Caco-2 (cell line): ENCODE data around the gene SYT7. TPM values are rescaled to one million over a fixed set of nuclear protein-coding genes. Genes with fewer than 3 reads are reported as not detected.

Source experiments
- BruUV-seq: library from RNA; stranded (reverse); fragments of 400-500 nt; replicated peaks from 2 replicates; lab custom pipeline; 2021; lab: Mats Ljungman, UMichigan
- CTCF ChIA-PET: fragments of 300-600 bp; sonication (Branson Sonifier 250); formaldehyde crosslinking; loops from one replicate; lab custom pipeline; 2022; ENCODE audit warnings: antibody characterized with exemption; lab: Charles Lee
- POLR2A ChIA-PET: fragments of 300-600 bp; sonication (Branson Sonifier 250); formaldehyde crosslinking; loops from one replicate; lab custom pipeline; 2022; ENCODE audit warnings: antibody characterized with exemption; lab: Charles Lee
- DNase-seq, 2 experiments: peaks; one replicate each; pipeline versions ENCODE4 v3.0.0 to v3.0.0-alpha.2; 2020 to 2022
- H3K27me3 ChIP-seq: replicated peaks from 2 replicates; pipeline ENCODE4 v1.6.0; 2011; ENCODE audit warnings: low read length; ENCODE audit not compliant: control insufficient read depth, insufficient read depth
- H3K36me3 ChIP-seq: 2 replicates; pipeline ENCODE4 v1.5.1; 2011; ENCODE audit warnings: low read length; ENCODE audit not compliant: control insufficient read depth, insufficient read depth
- H3K4me1 ChIP-seq: fragments of 250-450 bp; sonication (Bioruptor Pico); 2 replicates; pipeline ENCODE4 v1.5.1; 2020; ENCODE audit warnings: mild to moderate bottlenecking
- H3K4me3 ChIP-seq: 2 replicates; pipeline ENCODE4 v1.5.1; 2011; ENCODE audit warnings: low read depth, mild to moderate bottlenecking, control low read depth, low read length
- H3K9me3 ChIP-seq: fragments of 250-450 bp; sonication (Bioruptor Pico); 2 replicates; pipeline ENCODE4 v1.5.1; 2020; ENCODE audit warnings: mild to moderate bottlenecking, moderate library complexity
- H3K27ac Mint-ChIP-seq: one replicate; pipeline ENCODE4 v1.8.0; 2022; ENCODE audit warnings: mixed read lengths; ENCODE audit not compliant: unreplicated experiment
- H3K27me3 Mint-ChIP-seq: one replicate; pipeline ENCODE4 v1.8.0; 2022; ENCODE audit warnings: mixed read lengths; ENCODE audit not compliant: insufficient read depth, unreplicated experiment
- H3K36me3 Mint-ChIP-seq: one replicate; pipeline ENCODE4 v1.8.0; 2022; ENCODE audit warnings: mild to moderate bottlenecking, mixed read lengths; ENCODE audit not compliant: insufficient read depth, unreplicated experiment
- H3K4me1 Mint-ChIP-seq: one replicate; pipeline ENCODE4 v1.8.0; 2022; ENCODE audit warnings: low read depth, mixed read lengths; ENCODE audit not compliant: unreplicated experiment
- H3K4me3 Mint-ChIP-seq: one replicate; pipeline ENCODE4 v1.8.0; 2022; ENCODE audit warnings: mild to moderate bottlenecking, moderate library complexity, mixed read lengths; ENCODE audit not compliant: unreplicated experiment
- H3K9me3 Mint-ChIP-seq: one replicate; pipeline ENCODE4 v1.8.0; 2022; ENCODE audit warnings: mixed read lengths; ENCODE audit not compliant: unreplicated experiment
- CTCF ChIP-seq, 2 experiments: fragments of 200-600 bp in 1 of 2; IDR thresholded peaks; 1 replicate in 1 of 2; 2 replicates in 1 of 2; pipeline versions ENCODE4 v1.5.1 to v1.8.0; 2011 to 2022; ENCODE audit warnings: antibody characterized with exemption in 1 of 2, control low read depth in 1 of 2, inconsistent platforms in 1 of 2, low read depth in 1 of 2, low read length in 1 of 2, mild to moderate bottlenecking in 1 of 2, moderate library complexity in 1 of 2; ENCODE audit not compliant: insufficient read depth in 1 of 2, severe bottlenecking in 1 of 2, unreplicated experiment in 1 of 2
- intact Hi-C: fragments of 100-400 bp; cut with micrococcal nuclease; formaldehyde crosslinking; loops from one replicate; pipeline ENCODE4 v1.10.0; 2022; ENCODE audit not compliant: unreplicated experiment
- total RNA-seq: library from RNA; stranded (reverse); gene quantifications from 2 replicates; pipeline ENCODE4 v1.2.3, GENCODE V29; 2022

The SYT7 gene
- total RNA-seq, 1 experiment from 2014 or later: 33.5 TPM

- no peaks in the 10 kb centered on the region for H3K9me3 Mint-ChIP-seq
- no peaks in the 10 kb centered on the region for H3K9me3 ChIP-seq
- no peaks in the 10 kb centered on the region for H3K27me3 ChIP-seq
- no peak overlapping the region for H3K4me3 ChIP-seq
- H3K4me3 Mint-ChIP-seq: peak overlapping the region; percentile 33
- CTCF ChIA-PET: interaction anchor here (1.2 to 1.3 kb wide), 2 partner anchors 26 to 64 kb away, joined by 3 to 4 read pairs; no protein-coding TSS in a partner anchor
- peaks cover 38% of the 10 kb centered on the region for H3K4me1 ChIP-seq
- peaks cover 5% of the 10 kb centered on the region for H3K27me3 Mint-ChIP-seq
- POLR2A ChIA-PET: interaction anchor here (1.8 kb wide), 1 partner anchor 81 kb away, joined by 14 read pairs; the partner anchor contains the start of genes CPSF7 and SDHAF2
- DNase-seq: no peak
- no peaks in the 10 kb centered on the region for H3K36me3 ChIP-seq
- H3K27ac Mint-ChIP-seq: no peak overlapping the region
- peaks cover 6% of the 10 kb centered on the region for H3K36me3 Mint-ChIP-seq
- H3K4me1 Mint-ChIP-seq: peaks cover 29% of the 10 kb centered on the region
- intact Hi-C loops: no loop called here
- no TSS peak for BruUV-seq
- TF ChIP-seq CTCF (IDR thresholded peaks at IDR 0.05; ENCODE audit: insufficient read depth in 1 of 2, low read depth in 1 of 2, low read length in 1 of 2, severe bottlenecking in 1 of 2, unreplicated experiment in 1 of 2): no peak
Observed at GRCh38 chr11:61510166-61510919, 70.5 kb downstream of the SYT7 start.

- peak overlapping the region; percentile 80 for H3K4me3 Mint-ChIP-seq
- no peak overlapping the region for H3K27ac Mint-ChIP-seq
- intact Hi-C loops: loop anchor here (2.0 kb wide), 3 partner anchors 33 to 119 kb away; partner anchors contain the start of gene SYT7
- peaks cover 5% of the 10 kb centered on the region for H3K27me3 Mint-ChIP-seq
- no peaks in the 10 kb centered on the region for H3K36me3 ChIP-seq
- POLR2A ChIA-PET: interaction anchor here (0.6 to 1.8 kb wide), 4 partner anchors 11 to 147 kb away, joined by 5 to 14 read pairs (median 7); partner anchors contain the start of genes CPSF7, CYB561A3, SDHAF2 and TMEM138
- BruUV-seq: no TSS peak
- TF ChIP-seq CTCF (IDR thresholded peaks at IDR 0.05; ENCODE audit: insufficient read depth in 1 of 2, low read depth in 1 of 2, low read length in 1 of 2, severe bottlenecking in 1 of 2, unreplicated experiment in 1 of 2): peak; percentile 59 to 71
- CTCF ChIA-PET: interaction anchor here (0.6 to 2.6 kb wide), 23 partner anchors 7 to 475 kb away, joined by 3 to 16 read pairs (median 3); no protein-coding TSS in a partner anchor
- peak; percentile 82 to 87 for DNase-seq
- no peaks in the 10 kb centered on the region for H3K9me3 ChIP-seq
- peak overlapping the region; percentile 52 for H3K4me3 ChIP-seq
- peaks cover 6% of the 10 kb centered on the region for H3K36me3 Mint-ChIP-seq
- H3K4me1 ChIP-seq: peaks cover 37% of the 10 kb centered on the region
- H3K27me3 ChIP-seq: no peaks in the 10 kb centered on the region
- H3K9me3 Mint-ChIP-seq: no peaks in the 10 kb centered on the region
- H3K4me1 Mint-ChIP-seq: peaks cover 27% of the 10 kb centered on the region
Observed at GRCh38 chr11:61509043-61510029, 71.5 kb downstream of the SYT7 start.
